AG04449 (cell line): ENCODE measurements around the gene CREB3.

ENCODE experiments used
- CTCF ChIA-PET: fragments of 350-600 bp; formaldehyde crosslinking; extraction: SDS; loops from one replicate; lab custom pipeline; 2021; ENCODE audit warnings: antibody characterized with exemption; lab: Yijun Ruan, JAX
- POLR2A ChIA-PET: fragments of 400-600, 350-600 bp; formaldehyde crosslinking; extraction: SDS; loops from one replicate; lab custom pipeline; 2020; ENCODE audit warnings: antibody characterized with exemption, inconsistent platforms; lab: Yijun Ruan, JAX
- DNase-seq: peaks from one replicate; pipeline ENCODE4 v3.0.0-alpha.2; 2010; ENCODE audit warnings: low read depth, low spot score
- H3K4me3 ChIP-seq: 2 replicates; pipeline ENCODE4 v1.5.1; 2011; ENCODE audit warnings: low read depth, mild to moderate bottlenecking, control low read depth, low read length
- CTCF ChIP-seq: IDR thresholded peaks from one replicate; pipeline ENCODE4 v1.5.1; 2011; ENCODE audit warnings: mild to moderate bottlenecking, moderate library complexity, low read length, control low read depth, inconsistent platforms; ENCODE audit not compliant: insufficient read depth; ENCODE audit errors: missing control alignments

CREB3 gene

GRCh38 chr9:35690614-35691333, 41.7 kb upstream of the CREB3 start:
- DNase-seq, result no peak
- ChIA-PET CTCF (interaction anchor here (0.9 to 34.3 kb wide), 5 partner anchors 10 to 179 kb away, joined by 3 to 816 read pairs (median 9); partner anchors contain the start of genes ARHGEF39, CCDC107, CREB3 and RMRP), POLR2A (interaction anchor here (0.8 to 15.8 kb wide), 16 partner anchors 8 to 50 kb away, joined by 3 to 325 read pairs (median 6); partner anchors contain the start of genes ARHGEF39, CCDC107, CREB3 and RMRP)
- TF ChIP-seq CTCF, result no peak
- peak overlapping the region; percentile 97 for H3K4me3 ChIP-seq

- DNase-seq, result no peak
- peak overlapping the region; percentile 97 for H3K4me3 ChIP-seq
- TF ChIP-seq CTCF, result no peak
- ChIA-PET POLR2A (interaction anchor here (1.2 to 15.8 kb wide), 9 partner anchors 8 to 37 kb away, joined by 3 to 325 read pairs (median 9); partner anchors contain the start of genes ARHGEF39, CCDC107, CREB3 and RMRP), CTCF (interaction anchor here (0.9 to 34.3 kb wide), 5 partner anchors 10 to 179 kb away, joined by 3 to 816 read pairs (median 9); partner anchors contain the start of genes CCDC107, CREB3, RMRP and TLN1)
Measured at GRCh38 chr9:35691334-35691650, 41.2 kb upstream of the CREB3 start.

- H3K4me3 ChIP-seq, result no peak overlapping the region; the same call in 1 of the 2 replicates
- ChIA-PET CTCF (interaction anchor here (0.9 to 34.3 kb wide), 5 partner anchors 9 to 180 kb away, joined by 3 to 816 read pairs (median 9); partner anchors contain the start of genes CCDC107, CREB3, RMRP and TLN1), POLR2A (interaction anchor here (0.5 to 15.8 kb wide), 9 partner anchors 8 to 37 kb away, joined by 3 to 325 read pairs (median 9); partner anchors contain the start of genes ARHGEF39, CCDC107, CREB3 and RMRP)
- no peak for TF ChIP-seq CTCF
- DNase-seq, result no peak
Measured at GRCh38 chr9:35691757-35692301, 40.6 kb upstream of the CREB3 start.

GRCh38 chr9:35695943-35696401, 36.5 kb upstream of the CREB3 start:
- TF ChIP-seq CTCF, result no peak
- ChIA-PET CTCF (interaction anchor here (0.6 to 34.3 kb wide), 13 partner anchors 9 to 186 kb away, joined by 3 to 816 read pairs (median 10); partner anchors contain the start of genes ARHGEF39, CCDC107, CREB3 and GBA2), POLR2A (interaction anchor here (0.6 to 15.8 kb wide), 10 partner anchors 7 to 51 kb away, joined by 3 to 325 read pairs (median 5); partner anchors contain the start of genes CREB3 and TLN1)
- H3K4me3 ChIP-seq, result no peak overlapping the region
- DNase-seq, result no peak

- peak; percentile 78 for TF ChIP-seq CTCF
- no peak for DNase-seq
- no peak overlapping the region for H3K4me3 ChIP-seq
- ChIA-PET POLR2A (interaction anchor here (0.6 to 15.8 kb wide), 8 partner anchors 8 to 52 kb away, joined by 3 to 325 read pairs (median 5); partner anchors contain the start of genes CREB3 and TLN1), CTCF (interaction anchor here (0.6 to 34.3 kb wide), 14 partner anchors 9 to 186 kb away, joined by 3 to 816 read pairs (median 10); partner anchors contain the start of genes ARHGEF39, CCDC107, CREB3 and GBA2)
Measured at GRCh38 chr9:35696520-35697215, 35.8 kb upstream of the CREB3 start.
